Measurements from ENCODE around the gene PLPPR1. TPM values are rescaled to one million over a fixed set of nuclear protein-coding genes. Genes with fewer than 3 reads are reported as not detected.

Gene PLPPR1
- total RNA-seq, 4 donors from 2014 or later, result not detected

DNA sequence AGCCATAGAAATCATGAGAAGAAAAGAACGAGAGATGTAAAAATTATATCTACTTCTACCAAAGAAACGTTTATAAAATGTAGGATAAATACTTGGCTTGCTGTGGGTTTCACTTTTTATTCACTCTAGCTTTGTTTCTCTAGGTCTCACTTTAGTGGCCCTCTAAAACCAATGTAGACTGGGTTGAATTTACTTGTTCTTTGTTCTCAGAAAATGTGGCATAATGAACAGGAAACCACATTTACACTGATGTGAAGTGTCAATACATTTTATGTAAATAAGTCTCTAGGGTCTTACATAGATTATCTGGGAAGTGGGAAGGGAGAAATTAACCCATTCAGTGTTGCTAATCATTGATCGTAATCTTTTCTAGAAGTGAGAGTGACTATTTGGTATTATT, 58.9 kb downstream of the PLPPR1 start:
- TF ChIP-seq, protein P1, sequence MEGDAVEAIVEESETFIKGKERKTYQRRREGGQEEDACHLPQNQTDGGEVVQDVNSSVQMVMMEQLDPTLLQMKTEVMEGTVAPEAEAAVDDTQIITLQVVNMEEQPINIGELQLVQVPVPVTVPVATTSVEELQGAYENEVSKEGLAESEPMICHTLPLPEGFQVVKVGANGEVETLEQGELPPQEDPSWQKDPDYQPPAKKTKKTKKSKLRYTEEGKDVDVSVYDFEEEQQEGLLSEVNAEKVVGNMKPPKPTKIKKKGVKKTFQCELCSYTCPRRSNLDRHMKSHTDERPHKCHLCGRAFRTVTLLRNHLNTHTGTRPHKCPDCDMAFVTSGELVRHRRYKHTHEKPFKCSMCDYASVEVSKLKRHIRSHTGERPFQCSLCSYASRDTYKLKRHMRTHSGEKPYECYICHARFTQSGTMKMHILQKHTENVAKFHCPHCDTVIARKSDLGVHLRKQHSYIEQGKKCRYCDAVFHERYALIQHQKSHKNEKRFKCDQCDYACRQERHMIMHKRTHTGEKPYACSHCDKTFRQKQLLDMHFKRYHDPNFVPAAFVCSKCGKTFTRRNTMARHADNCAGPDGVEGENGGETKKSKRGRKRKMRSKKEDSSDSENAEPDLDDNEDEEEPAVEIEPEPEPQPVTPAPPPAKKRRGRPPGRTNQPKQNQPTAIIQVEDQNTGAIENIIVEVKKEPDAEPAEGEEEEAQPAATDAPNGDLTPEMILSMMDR (IDR thresholded peaks at IDR 0.05), result no peak

DNA sequence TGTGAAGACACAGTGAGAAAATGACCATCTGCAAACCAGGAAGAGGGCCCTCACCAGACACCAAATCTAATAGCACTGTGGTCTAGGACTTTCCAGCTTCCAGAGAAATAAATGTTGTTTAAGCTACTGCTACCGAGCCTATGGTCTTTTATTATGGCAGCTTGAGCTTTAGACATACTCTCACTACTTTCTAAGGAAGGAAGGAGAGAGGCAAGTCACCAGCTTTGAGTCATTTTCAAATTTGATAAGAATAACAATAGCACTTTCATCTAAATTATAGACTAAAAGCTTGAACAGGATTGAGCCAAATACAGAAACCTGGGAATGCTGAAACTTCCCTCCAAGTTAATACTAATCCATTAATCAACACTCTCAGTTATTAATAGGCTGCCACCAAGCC, 64.4 kb downstream of the PLPPR1 start:
- no peak for DNase-seq (ENCODE audit: low spot score)
- TF ChIP-seq, protein P1 (IDR thresholded peaks at IDR 0.05), result no peak
- no peak for ATAC-seq (ENCODE audit: low FRiP score)

More for the DNA sequence above, 58.9 kb downstream of the PLPPR1 start:
- DNase-seq (ENCODE audit: low spot score) (no peak), ATAC-seq (ENCODE audit: low FRiP score) (no peak)

DNA sequence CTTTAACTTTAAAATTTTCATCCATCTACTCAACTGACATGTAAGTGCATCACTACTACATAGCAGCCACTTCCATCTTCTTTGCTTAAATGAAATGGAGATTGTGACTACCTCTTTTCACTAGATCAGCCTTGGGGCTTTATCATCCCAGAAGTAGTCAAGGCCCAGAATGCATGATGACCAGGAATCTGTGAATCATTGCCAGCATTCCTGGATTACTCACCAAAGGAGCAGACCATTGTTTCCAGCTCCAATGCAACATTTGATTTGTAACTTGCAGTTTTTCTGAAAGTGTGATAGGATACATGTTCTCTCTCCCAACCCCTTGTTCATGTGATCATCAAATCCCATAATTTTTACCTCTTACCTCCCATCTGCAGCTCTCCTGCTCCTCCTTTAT, 65.1 kb downstream of the PLPPR1 start:
- TF ChIP-seq, protein P1 (IDR thresholded peaks at IDR 0.05), result no peak
- no peak for DNase-seq (ENCODE audit: low spot score)
- no peak for ATAC-seq (ENCODE audit: low FRiP score)

DNA sequence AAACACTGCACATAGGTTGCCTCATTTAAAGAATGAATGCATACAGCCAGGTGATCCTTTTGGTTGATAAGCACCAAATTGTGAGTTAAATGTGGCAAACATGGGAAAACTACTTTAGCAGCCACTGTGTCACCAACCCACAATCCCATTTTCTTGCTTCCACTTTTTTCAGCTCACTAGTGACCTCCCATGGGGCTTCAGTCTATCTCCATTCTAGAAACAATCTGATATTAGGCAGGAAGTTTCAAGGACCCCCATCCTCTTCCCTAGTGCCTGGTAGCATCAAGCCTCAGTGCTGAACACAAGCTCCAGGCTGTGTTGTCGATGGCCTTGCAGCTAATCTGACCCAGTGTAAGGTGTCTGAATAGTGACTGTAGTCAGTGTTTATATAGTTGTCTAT, 66.2 kb downstream of the PLPPR1 start:
- TF ChIP-seq, protein P1 (IDR thresholded peaks at IDR 0.05), result no peak
- ATAC-seq (ENCODE audit: low FRiP score) (no peak), DNase-seq (ENCODE audit: low spot score) (no peak)

DNA sequence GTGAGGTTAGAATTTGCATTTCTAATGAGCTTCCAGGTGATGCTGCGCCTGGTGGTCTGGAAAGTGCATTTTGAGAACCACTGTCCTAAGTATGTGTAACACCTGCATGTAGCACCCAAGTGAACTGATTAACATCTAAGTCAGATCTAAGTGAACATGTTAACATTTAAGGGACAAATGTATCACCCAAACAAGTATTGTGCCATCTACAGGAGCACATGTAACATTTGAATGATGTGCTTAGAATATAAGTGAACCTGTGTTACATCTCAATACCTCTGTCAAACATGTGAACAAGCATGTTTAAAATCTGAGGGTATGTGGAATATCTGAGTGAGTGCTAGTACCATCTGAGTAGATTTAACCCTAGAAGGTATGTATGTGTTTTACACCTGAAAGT, 68.7 kb downstream of the PLPPR1 start:
- no peak for ATAC-seq (ENCODE audit: low FRiP score)
- no peak for DNase-seq (ENCODE audit: low spot score)
- TF ChIP-seq, protein P1 (IDR thresholded peaks at IDR 0.05), result no peak

DNA sequence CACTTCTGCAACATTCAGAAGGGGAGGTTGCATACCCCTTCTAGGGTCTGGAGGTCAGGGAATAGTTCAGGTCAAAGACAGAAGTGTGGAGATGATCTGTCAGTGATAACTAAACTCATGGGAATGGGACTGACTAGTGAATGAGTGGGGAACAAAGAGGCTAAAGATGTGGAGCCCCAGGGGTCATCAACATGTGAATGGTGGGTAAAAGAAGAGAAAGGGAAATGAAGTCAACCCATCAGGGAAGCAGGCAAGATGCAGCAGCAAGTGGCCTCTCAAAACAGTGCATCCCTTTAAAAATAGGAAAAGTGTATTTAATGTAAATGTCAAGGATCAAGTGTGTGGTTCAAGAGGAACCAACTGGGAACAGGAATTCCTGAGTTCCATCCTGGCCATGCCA, 69.9 kb downstream of the PLPPR1 start:
- ATAC-seq (ENCODE audit: low FRiP score) (no peak), DNase-seq (ENCODE audit: low spot score) (no peak)
- TF ChIP-seq, protein P1 (IDR thresholded peaks at IDR 0.05), result no peak

DNA sequence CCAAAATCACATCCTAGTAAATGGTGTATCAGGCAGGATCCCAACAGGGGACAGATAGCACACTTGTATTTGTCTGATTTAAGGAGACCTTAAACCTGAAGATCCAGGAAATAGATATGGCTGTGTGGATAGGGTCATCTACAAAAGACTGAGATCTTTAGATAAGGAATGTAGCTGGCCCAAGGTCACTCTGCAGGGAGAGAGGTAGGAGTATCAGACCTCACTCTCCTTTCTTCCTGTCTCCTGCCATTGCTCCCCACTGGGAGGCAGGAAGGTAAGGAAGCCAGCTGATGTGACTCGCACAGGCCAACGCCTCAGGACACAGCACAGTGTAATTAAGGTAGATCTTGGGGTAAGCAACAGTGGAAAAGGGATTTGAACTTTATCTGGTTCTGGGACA, 85.8 kb downstream of the PLPPR1 start:
- no peak for ATAC-seq (ENCODE audit: low FRiP score)
- no peak for DNase-seq (ENCODE audit: low spot score)
- TF ChIP-seq, protein P1 (IDR thresholded peaks at IDR 0.05), result no peak
